ENCODE measurements around the gene PRTFDC1.

DNA sequence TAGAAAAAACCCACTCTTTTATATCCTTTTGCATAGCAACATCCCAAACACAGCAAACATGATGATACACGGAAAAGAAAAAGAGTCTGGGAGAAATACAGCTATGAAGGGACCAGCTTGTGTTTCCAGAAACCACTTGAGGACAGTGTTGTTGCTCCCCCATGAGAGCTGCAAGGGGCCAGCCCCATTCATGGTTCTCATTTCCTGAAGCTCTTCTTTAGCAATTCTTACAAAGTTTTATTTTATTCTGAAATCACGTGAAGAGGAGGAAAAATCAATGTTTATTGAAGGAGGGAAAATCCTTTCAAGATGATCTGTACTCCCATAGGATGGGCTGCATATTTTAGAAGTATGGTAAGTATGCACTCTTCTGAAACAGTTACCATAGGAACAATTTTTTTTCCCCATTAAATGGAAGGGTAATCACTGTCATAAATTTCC is 17.5 kb upstream of the PRTFDC1 start:
- TF ChIP-seq EP300 (IDR thresholded peaks at IDR 0.05): no peak
- TF ChIP-seq, protein P1, sequence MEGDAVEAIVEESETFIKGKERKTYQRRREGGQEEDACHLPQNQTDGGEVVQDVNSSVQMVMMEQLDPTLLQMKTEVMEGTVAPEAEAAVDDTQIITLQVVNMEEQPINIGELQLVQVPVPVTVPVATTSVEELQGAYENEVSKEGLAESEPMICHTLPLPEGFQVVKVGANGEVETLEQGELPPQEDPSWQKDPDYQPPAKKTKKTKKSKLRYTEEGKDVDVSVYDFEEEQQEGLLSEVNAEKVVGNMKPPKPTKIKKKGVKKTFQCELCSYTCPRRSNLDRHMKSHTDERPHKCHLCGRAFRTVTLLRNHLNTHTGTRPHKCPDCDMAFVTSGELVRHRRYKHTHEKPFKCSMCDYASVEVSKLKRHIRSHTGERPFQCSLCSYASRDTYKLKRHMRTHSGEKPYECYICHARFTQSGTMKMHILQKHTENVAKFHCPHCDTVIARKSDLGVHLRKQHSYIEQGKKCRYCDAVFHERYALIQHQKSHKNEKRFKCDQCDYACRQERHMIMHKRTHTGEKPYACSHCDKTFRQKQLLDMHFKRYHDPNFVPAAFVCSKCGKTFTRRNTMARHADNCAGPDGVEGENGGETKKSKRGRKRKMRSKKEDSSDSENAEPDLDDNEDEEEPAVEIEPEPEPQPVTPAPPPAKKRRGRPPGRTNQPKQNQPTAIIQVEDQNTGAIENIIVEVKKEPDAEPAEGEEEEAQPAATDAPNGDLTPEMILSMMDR (IDR thresholded peaks at IDR 0.05): no peak
- TF ChIP-seq POLR2A (IDR thresholded peaks at IDR 0.05): no peak
- TF ChIP-seq POLR2AphosphoS5 (IDR thresholded peaks at IDR 0.05): no peak
